BE2C (cell line): ENCODE measurements around the gene SND1.

Experiments used
- DNase-seq: peaks from one replicate; pipeline ENCODE4 v3.0.0-alpha.2; 2020
- H3K27me3 ChIP-seq: fragments of 250-450 bp; sonication (Bioruptor Pico); 2 replicates; pipeline ENCODE4 v1.5.1; 2020; ENCODE audit warnings: mild to moderate bottlenecking
- H3K36me3 ChIP-seq: fragments of 250-450 bp; sonication (Bioruptor Pico); 2 replicates; pipeline ENCODE4 v1.5.1; 2020; ENCODE audit warnings: mild to moderate bottlenecking
- H3K4me1 ChIP-seq: fragments of 250-450 bp; sonication (Bioruptor Pico); 2 replicates; pipeline ENCODE4 v1.5.1; 2020
- H3K4me3 ChIP-seq: 2 replicates; pipeline ENCODE4 v1.5.1; 2011; ENCODE audit warnings: low read depth, low read length
- H3K9me3 ChIP-seq: fragments of 250-450 bp; sonication (Bioruptor Pico); 2 replicates; pipeline ENCODE4 v1.5.1; 2020
- CTCF ChIP-seq: IDR thresholded peaks from 2 replicates; pipeline ENCODE4 v1.5.1; 2012; ENCODE audit warnings: mild to moderate bottlenecking, low read depth, low read length

Gene SND1

DNA sequence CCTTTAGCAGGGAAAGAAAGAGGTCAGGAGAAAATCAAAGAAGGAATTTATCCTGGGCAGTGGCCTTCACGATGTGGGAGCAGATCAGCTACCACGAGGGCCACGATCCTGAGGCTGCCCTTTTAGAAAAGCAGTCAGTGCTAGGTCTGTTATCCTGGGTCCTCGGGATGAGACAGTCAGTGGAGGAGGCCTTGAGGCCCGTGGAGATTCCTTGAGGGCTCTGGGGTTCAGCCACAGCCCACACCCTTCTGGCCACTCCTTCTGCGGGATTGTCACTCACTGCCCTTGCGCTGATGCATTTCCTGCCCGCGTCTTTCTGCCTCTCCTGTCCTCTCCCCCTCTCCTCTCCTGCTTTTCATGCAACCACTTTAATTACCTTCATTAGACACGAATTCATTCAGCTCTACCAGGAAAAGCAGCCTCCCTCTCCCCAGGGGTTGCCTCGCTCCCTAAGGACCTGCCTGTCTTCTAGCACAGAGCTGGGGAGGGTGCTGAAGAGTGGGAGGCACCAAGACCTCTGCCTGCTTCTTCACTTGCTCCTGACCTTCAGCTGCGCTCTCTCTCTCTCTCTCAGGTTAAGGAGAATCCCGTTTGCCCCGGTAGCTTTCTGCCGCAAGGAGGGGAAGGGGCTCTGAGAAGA lies 421.8 kb downstream of the SND1 start:
- no peaks in the 10 kb centered on the region for H3K9me3 ChIP-seq
- H3K27me3 ChIP-seq: no peaks in the 10 kb centered on the region
- no peak for TF ChIP-seq CTCF
- H3K36me3 ChIP-seq: no peaks in the 10 kb centered on the region; the same call in 1 of the 2 replicates
- DNase-seq: no peak
- H3K4me1 ChIP-seq: peaks cover 22% of the 10 kb centered on the region
- no peak overlapping the region for H3K4me3 ChIP-seq

DNA sequence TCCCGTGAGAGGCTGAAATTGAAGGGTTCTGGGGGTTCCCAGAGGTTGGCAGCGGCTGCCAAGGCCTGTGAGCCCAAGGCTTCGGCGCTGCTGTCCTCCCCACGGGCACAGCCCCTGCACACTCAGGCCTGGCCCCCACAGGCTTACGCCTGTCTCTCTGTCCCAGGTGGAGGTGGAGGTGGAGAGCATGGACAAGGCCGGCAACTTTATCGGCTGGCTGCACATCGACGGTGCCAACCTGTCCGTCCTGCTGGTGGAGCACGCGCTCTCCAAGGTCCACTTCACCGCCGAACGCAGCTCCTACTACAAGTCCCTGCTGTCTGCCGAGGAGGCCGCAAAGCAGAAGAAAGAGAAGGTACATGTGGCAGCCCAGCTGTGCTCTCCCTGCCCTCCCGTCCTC lies 422.3 kb downstream of the SND1 start:
- DNase-seq: no peak
- no peaks in the 10 kb centered on the region; the same call in 1 of the 2 replicates for H3K36me3 ChIP-seq
- H3K4me3 ChIP-seq: no peak overlapping the region
- H3K4me1 ChIP-seq: peaks cover 22% of the 10 kb centered on the region
- TF ChIP-seq CTCF: no peak
- no peaks in the 10 kb centered on the region for H3K9me3 ChIP-seq
- no peaks in the 10 kb centered on the region for H3K27me3 ChIP-seq

DNA sequence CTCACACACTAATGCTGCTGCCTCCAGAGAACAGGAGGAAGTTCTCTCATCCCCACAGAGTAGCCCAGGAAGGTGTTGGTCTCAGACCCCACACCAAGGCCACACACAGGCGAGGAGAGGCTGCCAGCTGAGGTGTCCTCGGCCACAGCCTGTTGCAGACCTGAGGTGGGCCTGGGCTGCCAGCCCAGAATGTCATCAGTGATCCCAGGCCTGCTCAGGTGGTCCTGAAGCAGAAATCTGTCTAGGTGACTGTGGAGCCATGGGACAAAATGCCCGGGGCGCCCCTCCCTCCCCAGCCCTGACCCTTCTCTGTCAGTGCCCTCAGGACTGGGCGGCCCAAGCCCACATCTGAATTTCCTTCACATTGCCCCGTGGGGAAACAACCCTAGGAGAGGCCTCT lies 422.7 kb downstream of the SND1 start:
- no peaks in the 10 kb centered on the region for H3K9me3 ChIP-seq
- no peak overlapping the region for H3K4me3 ChIP-seq
- no peak for DNase-seq
- H3K27me3 ChIP-seq: no peaks in the 10 kb centered on the region
- peaks cover 22% of the 10 kb centered on the region for H3K4me1 ChIP-seq
- TF ChIP-seq CTCF: no peak
- no peaks in the 10 kb centered on the region; the same call in 1 of the 2 replicates for H3K36me3 ChIP-seq

GRCh38 chr7:128075242-128076095 lies 423.5 kb downstream of the SND1 start:
- DNase-seq: no peak
- no peak for TF ChIP-seq CTCF
- no peaks in the 10 kb centered on the region for H3K27me3 ChIP-seq
- no peaks in the 10 kb centered on the region for H3K9me3 ChIP-seq
- no peaks in the 10 kb centered on the region; the same call in 1 of the 2 replicates for H3K36me3 ChIP-seq
- no peak overlapping the region for H3K4me3 ChIP-seq
- H3K4me1 ChIP-seq: peaks cover 22% of the 10 kb centered on the region

GRCh38 chr7:128076196-128076795 lies 424.3 kb downstream of the SND1 start:
- Histone ChIP-seq H3K9me3 (no peaks in the 10 kb centered on the region), H3K36me3 (peaks cover 2% of the 10 kb centered on the region), H3K4me3 (no peak overlapping the region), H3K27me3 (no peaks in the 10 kb centered on the region), H3K4me1 (peaks cover 22% of the 10 kb centered on the region)
- no peak for DNase-seq
- no peak for TF ChIP-seq CTCF
